ENCODE data around the gene HEXIM1.

- TF ChIP-seq, protein P1, sequence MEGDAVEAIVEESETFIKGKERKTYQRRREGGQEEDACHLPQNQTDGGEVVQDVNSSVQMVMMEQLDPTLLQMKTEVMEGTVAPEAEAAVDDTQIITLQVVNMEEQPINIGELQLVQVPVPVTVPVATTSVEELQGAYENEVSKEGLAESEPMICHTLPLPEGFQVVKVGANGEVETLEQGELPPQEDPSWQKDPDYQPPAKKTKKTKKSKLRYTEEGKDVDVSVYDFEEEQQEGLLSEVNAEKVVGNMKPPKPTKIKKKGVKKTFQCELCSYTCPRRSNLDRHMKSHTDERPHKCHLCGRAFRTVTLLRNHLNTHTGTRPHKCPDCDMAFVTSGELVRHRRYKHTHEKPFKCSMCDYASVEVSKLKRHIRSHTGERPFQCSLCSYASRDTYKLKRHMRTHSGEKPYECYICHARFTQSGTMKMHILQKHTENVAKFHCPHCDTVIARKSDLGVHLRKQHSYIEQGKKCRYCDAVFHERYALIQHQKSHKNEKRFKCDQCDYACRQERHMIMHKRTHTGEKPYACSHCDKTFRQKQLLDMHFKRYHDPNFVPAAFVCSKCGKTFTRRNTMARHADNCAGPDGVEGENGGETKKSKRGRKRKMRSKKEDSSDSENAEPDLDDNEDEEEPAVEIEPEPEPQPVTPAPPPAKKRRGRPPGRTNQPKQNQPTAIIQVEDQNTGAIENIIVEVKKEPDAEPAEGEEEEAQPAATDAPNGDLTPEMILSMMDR (IDR thresholded peaks at IDR 0.05; ENCODE audit: poor library complexity), result no peak
- TF ChIP-seq EZH2 (IDR thresholded peaks at IDR 0.05; ENCODE audit: borderline replicate concordance), result no peak
- no peak for TF ChIP-seq EZH2phosphoT487 (IDR thresholded peaks at IDR 0.05; ENCODE audit: low read depth, severe bottlenecking, unreplicated experiment)
Measured at GRCh38 chr17:45147581-45148182, 593 bp upstream of the HEXIM1 start.

Data from hepatocyte (in vitro differentiated cells).